HG03064 (cell line): Measurements from ENCODE around the gene CLSTN2.

Experiments used
- ATAC-seq: cut with Tn5 transposase; IDR thresholded peaks from one replicate; pipeline ENCODE4 v1.9.1; 2021; ENCODE audit warnings: low read depth; ENCODE audit not compliant: unreplicated experiment

The CLSTN2 gene

GRCh38 chr3:139935016-139935865, at the start of gene CLSTN2:
Gene CLSTN2, plus strand, starts transcription at chr3:139935185.
- no peak for ATAC-seq

DNA sequence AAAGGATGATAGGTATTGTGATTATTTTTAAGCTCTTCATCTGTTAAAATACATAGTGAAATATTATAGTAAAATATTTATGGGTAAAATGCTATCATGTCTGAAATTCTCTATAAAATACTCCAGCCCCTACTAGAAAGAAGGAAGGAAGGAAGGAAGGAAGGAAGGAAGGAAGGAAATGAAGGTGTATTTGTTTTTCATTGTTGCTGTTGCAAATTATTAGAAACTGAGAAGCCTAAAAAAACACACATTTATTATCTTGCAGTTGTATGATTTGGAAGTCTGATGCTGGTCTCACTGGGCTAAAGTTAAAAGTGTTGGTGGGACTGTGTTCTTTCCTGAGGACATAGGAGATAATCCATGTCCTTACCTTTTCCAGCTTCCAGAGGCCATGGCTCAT, 47.6 kb upstream of the CLSTN2 start:
- no peak for ATAC-seq

- no peak for ATAC-seq
Measured at GRCh38 chr3:139888561-139889140, 46.3 kb upstream of the CLSTN2 start.

DNA sequence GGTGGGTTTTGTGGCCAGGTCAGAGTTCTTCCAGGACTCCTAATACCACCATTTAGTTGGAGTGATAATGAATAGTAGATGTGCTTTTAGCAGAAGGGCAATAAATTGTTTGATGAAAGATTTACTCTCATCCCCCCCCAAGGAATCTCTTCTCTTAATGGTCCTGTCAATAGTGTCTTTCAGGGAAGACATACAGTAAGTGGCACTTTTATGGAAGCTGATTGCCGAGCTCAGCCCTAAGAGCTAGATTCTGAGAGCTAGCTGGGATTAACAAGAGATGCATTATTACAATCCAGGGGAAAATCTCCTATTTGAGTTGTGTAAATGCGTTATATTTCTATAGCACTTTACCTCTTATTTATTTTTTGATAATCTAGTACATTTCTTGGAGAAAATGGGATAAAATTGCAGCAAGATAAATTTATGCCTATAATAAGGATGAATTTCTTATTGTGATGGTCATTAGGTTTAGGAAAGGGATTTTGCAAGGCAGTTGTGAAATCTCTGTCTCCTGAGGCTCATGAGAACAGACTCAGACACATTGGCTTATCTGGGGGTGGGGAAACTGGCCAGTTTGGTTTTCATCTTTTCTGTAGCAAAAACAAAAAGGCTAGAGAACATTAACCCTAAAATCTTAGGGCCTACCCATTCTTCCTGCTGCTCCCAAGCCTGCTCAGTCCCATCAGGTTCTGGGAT, 41.6 kb upstream of the CLSTN2 start:
- ATAC-seq: no peak

- ATAC-seq: no peak
Measured at GRCh38 chr3:139893963-139894642, 40.9 kb upstream of the CLSTN2 start.

DNA sequence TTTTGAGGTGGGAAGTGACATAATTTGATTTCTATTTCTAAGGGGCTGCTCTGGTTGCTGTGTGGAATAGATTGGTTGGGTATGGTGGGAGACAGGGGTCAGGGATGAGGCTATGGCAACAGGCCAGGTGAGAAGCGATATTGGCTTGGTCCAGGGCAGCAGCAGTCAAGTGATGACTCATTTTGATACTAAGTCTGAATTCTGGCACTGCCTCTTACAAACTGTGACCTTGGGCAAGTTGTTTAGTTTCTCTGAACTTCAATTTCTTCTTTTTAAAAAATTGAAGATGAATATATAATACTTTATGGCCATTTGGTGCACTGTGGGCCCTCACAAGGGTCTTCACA, 40.4 kb upstream of the CLSTN2 start:
- ATAC-seq: no peak

DNA sequence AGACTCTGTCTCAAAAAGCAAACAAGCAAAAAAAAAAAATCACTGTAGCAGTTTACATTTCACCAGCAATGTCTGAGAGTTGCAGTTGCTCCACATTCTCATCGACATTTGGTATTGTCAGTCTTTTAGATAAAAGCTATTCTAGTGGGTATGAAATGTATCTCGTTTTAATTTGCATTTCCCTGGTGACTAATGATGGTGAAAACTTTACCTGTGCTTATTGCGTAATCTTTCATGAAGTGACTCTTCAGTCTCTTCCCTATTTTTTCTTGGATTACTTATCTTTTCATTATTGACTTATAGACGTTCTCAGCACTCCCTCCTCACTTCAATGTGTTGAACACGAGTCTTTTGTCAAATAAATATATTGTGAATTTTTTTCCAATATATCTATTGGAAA, 37.2 kb upstream of the CLSTN2 start:
- ATAC-seq: no peak

GRCh38 chr3:139906418-139906817, 28.6 kb upstream of the CLSTN2 start:
- ATAC-seq: no peak

- no peak for ATAC-seq
Measured at GRCh38 chr3:139909811-139910210, 25.2 kb upstream of the CLSTN2 start.

DNA sequence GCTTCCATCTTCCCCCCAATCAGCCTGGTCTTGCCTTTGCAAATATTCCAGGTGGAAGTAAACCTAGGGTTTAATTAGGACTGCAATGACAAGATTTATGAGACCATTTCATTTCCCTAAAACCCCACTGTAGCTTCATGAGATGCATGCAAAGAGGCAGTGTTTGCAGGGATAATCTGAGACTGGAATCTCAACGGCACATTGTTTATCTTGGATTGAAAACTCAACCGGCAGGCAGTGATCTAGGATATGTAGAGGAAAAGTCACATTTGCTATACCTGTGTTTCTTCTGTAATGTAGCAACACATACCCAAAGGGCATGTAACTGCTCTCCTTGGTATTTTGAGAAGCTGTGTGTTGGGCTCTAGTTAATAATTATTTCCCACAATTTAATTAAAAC, 18.7 kb upstream of the CLSTN2 start:
- ATAC-seq: no peak

DNA sequence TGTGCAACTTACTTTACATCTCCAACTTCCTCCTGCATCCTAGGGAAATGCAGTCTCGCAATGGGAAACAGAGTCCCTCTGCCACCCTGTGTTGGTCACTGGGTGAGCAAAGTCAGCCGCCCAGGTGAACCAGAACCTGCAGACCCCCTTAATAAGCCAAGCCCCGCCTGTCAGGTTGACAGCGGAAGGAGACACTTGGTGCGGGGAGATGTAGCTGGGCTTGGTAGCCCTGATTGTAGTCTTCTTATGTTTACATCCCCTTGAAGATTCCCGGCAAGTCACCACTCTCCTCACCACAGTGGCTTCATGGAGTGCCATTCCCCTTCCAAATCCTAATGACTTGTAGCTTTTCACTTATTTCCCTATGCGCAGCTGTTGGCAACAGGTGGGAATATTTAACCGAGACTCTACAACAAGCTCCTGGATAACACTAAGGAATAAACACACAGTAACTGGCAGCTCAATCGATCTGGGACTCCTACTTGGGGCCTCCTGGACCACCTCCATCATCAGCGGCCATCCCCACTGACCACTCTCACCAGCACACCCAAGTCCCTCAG, 17.7 kb upstream of the CLSTN2 start:
- no peak for ATAC-seq

DNA sequence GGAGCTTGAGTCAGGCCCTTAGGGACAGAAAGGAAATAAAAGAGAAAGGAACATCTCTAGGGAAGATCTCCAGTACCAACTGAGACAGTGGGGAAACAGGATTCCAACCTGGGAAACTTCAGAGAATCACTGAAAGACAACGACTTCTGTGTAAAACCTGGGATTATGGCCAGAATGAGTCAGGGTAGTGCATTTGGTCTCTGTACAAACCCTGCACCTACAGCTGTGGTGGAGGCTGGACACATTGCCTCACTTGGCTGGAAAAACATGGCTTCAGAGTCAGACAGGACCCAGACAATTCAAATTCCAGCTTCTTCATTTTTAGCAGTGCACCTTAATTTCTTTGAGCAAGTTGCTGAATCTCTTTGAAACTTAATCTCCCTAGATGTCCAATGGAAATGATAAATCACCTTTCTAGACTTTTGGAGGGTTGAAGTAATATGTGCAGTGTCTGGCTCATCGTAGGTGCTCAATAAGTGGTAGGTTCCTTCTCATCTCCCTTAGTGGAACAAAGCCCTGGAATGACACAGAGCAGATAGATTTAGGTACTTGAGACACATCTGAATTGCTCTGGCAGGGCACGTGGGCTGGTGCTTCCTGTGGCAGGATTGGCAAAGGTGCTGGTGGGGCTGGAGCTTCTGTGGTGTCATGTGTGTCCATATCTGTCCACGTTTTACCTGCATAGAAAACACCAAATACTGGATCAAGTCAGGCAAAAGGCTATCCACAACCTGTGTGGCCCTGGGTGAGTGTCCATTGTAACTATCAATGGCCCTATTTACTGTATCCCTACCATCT, 6.1 kb upstream of the CLSTN2 start:
- ATAC-seq: no peak

- no peak for ATAC-seq
Measured at GRCh38 chr3:139930211-139930610, 4.8 kb upstream of the CLSTN2 start.

GRCh38 chr3:139933766-139934165, 1.2 kb upstream of the CLSTN2 start:
- no peak for ATAC-seq

DNA sequence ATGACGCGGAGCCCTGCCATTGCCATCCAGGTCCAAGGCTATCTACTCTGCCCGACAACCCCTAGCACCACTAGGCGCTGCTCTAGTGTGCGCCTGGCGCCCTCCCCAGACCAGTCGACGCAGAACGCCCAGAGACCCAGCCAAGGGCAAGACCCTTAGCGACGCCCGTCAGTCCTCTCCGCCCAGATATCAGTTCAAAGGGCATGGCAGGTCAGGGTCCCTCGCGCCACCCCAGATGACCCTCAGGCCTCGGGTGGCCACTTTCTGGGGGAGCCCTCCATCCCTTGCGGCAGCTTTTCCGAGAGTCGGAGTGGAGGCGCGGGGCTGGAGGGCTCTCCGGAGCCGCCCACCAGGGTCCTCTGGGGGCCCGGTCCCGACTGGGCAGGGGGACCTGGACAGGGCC, 371 bp upstream of the CLSTN2 start:
- no peak for ATAC-seq

DNA sequence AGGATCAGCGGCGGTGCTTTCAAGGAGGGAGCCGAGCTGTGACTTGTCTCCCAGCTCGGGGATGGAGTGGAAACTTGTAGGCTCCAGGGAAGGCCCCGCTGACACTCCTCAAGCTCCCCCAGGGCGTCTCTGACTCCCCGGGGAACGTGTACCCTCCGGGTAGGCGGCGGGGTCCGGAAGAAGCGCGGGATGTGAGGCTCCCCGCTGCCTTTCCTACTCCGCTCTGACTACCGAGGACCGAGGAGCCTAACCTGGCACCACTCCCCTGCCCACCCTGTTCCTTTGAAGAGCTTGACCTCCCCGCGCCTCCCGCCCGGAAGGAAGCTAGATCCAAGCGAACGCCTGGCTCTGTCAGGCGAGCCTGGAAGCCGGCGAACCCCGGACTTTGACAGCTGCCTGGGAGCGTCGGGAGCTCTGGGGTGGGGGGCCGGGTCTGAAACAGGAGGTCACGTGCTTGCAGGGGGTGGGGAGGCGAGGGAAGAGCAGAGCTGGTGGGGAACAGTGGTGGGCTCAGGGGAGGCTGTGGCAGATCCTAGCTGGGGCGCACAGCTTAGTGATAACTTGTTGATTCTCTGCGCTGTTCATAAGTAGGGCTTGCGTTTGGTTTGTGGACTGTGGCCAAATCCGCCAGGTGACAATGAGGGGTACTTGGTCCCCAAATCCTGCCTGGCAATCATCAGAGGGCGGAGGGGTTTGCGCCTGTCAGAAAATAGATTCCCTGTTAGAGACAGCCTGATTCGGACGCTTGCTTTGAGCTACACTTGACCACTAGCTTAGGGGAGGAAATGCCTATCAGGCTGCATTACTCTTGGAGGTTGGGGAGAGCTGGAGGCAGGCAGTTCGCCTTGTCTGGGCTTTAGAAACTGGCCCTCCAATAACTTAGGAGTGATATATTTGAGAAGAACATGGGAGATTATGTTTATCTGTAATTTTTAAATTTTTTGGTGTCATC, 1.2 kb downstream of the CLSTN2 start:
- no peak for ATAC-seq

- ATAC-seq: no peak
Measured at GRCh38 chr3:139937674-139938279, 2.8 kb downstream of the CLSTN2 start.

- ATAC-seq: no peak
Measured at GRCh38 chr3:139939681-139940190, 4.8 kb downstream of the CLSTN2 start.
